ENCODE results near the gene SHC2. TPM values are rescaled to one million over a fixed set of nuclear protein-coding genes. Genes with fewer than 3 reads are reported as not detected.

SHC2 gene
- total RNA-seq, 1 experiment from 2014 or later, result not detected

- no peak for DNase-seq (ENCODE audit: low read depth in 1 of 2, low spot score in 2 of 2)
- Histone ChIP-seq H3K27me3 (replicated peaks) (peaks cover 20% of the 10 kb centered on the region), H3K27ac (no peak within 1 kb of the TSS), H3K4me3 (no peak within 1 kb of the TSS), H3K9me3 (replicated peaks) (no peaks in the 10 kb centered on the region), H3K36me3 (no peaks in the 10 kb centered on the region), H3K4me1 (replicated peaks) (no peaks in the 10 kb centered on the region)
Observed at GRCh38 chr19:496112-496665, 35.4 kb upstream of the SHC2 start, which contains the start of gene MADCAM1. TSS of gene MADCAM1 (plus strand) at chr19:496486. CDS start at chr19:496500, 14 bp downstream.

- Histone ChIP-seq H3K9me3 (replicated peaks) (no peaks in the 10 kb centered on the region), H3K27me3 (replicated peaks) (peaks cover 20% of the 10 kb centered on the region), H3K4me3 (no peak overlapping the region), H3K4me1 (replicated peaks) (no peaks in the 10 kb centered on the region), H3K27ac (no peak overlapping the region), H3K36me3 (no peaks in the 10 kb centered on the region)
- peak; percentile 42 to 46 for DNase-seq (ENCODE audit: low read depth in 1 of 2, low spot score in 2 of 2)
Observed at GRCh38 chr19:495402-496111, 34.7 kb upstream of the SHC2 start.

GRCh38 chr19:495081-495401, 34.2 kb upstream of the SHC2 start:
- DNase-seq (ENCODE audit: low read depth in 1 of 2, low spot score in 2 of 2), result no peak
- Histone ChIP-seq H3K9me3 (replicated peaks) (no peaks in the 10 kb centered on the region), H3K36me3 (no peaks in the 10 kb centered on the region), H3K4me3 (no peak overlapping the region), H3K27me3 (replicated peaks) (peaks cover 20% of the 10 kb centered on the region), H3K27ac (no peak overlapping the region), H3K4me1 (replicated peaks) (no peaks in the 10 kb centered on the region)

- no peaks in the 10 kb centered on the region for H3K9me3 ChIP-seq (replicated peaks)
- no peak overlapping the region for H3K4me3 ChIP-seq
- DNase-seq (ENCODE audit: low read depth in 1 of 2, low spot score in 2 of 2), result peak in 1 of 2 experiments; percentile 46
- H3K27ac ChIP-seq, result no peak overlapping the region
- H3K4me1 ChIP-seq (replicated peaks), result peaks cover 4% of the 10 kb centered on the region
- H3K36me3 ChIP-seq, result no peaks in the 10 kb centered on the region
- H3K27me3 ChIP-seq (replicated peaks), result peaks cover 20% of the 10 kb centered on the region
Observed at GRCh38 chr19:494171-495080, 33.6 kb upstream of the SHC2 start.

GRCh38 chr19:493391-494170, 32.7 kb upstream of the SHC2 start:
- Histone ChIP-seq H3K27me3 (replicated peaks) (peaks cover 20% of the 10 kb centered on the region), H3K4me3 (no peak overlapping the region), H3K36me3 (peaks cover 3% of the 10 kb centered on the region), H3K27ac (no peak overlapping the region), H3K4me1 (replicated peaks) (peaks cover 6% of the 10 kb centered on the region), H3K9me3 (replicated peaks) (no peaks in the 10 kb centered on the region)
- DNase-seq (ENCODE audit: low read depth in 1 of 2, low spot score in 2 of 2), result no peak

GRCh38 chr19:492091-492531, 31.3 kb upstream of the SHC2 start:
- Histone ChIP-seq H3K4me3 (no peak overlapping the region), H3K36me3 (peaks cover 5% of the 10 kb centered on the region)
- no peak for DNase-seq (ENCODE audit: low read depth in 1 of 2, low spot score in 2 of 2)

GRCh38 chr19:491146-491741, 30.4 kb upstream of the SHC2 start:
- Histone ChIP-seq H3K36me3 (peaks cover 5% of the 10 kb centered on the region), H3K27me3 (replicated peaks) (peaks cover 9% of the 10 kb centered on the region), H3K9me3 (replicated peaks) (no peaks in the 10 kb centered on the region), H3K4me1 (replicated peaks) (peaks cover 10% of the 10 kb centered on the region), H3K4me3 (no peak overlapping the region), H3K27ac (no peak overlapping the region)
- no peak for DNase-seq (ENCODE audit: low read depth in 1 of 2, low spot score in 2 of 2)

More at GRCh38 chr19:492091-492531, 31.3 kb upstream of the SHC2 start:
- Histone ChIP-seq H3K4me1 (replicated peaks) (peaks cover 10% of the 10 kb centered on the region), H3K9me3 (replicated peaks) (no peaks in the 10 kb centered on the region), H3K27me3 (replicated peaks) (peaks cover 10% of the 10 kb centered on the region), H3K27ac (no peak overlapping the region)

- peak in 1 of 2 experiments; percentile 44 for DNase-seq (ENCODE audit: low read depth in 1 of 2, low spot score in 2 of 2)
- H3K27me3 ChIP-seq (replicated peaks), result peaks cover 13% of the 10 kb centered on the region
- H3K9me3 ChIP-seq (replicated peaks), result no peaks in the 10 kb centered on the region
- H3K36me3 ChIP-seq, result peaks cover 5% of the 10 kb centered on the region
- H3K4me1 ChIP-seq (replicated peaks), result peaks cover 15% of the 10 kb centered on the region
- H3K27ac ChIP-seq, result no peak overlapping the region
- H3K4me3 ChIP-seq, result peak overlapping the region; percentile 90
Observed at GRCh38 chr19:489418-490196, 28.8 kb upstream of the SHC2 start.

- Histone ChIP-seq H3K27me3 (replicated peaks) (peaks cover 13% of the 10 kb centered on the region), H3K4me3 (peak overlapping the region; percentile 90), H3K9me3 (replicated peaks) (no peaks in the 10 kb centered on the region), H3K4me1 (replicated peaks) (peaks cover 15% of the 10 kb centered on the region), H3K36me3 (peaks cover 5% of the 10 kb centered on the region), H3K27ac (peak overlapping the region; percentile 80)
- peak; percentile 82 to 93 for DNase-seq (ENCODE audit: low read depth in 1 of 2, low spot score in 2 of 2)
Observed at GRCh38 chr19:488505-489417, 27.9 kb upstream of the SHC2 start.

GRCh38 chr19:485583-486236, 24.9 kb upstream of the SHC2 start:
- H3K27ac ChIP-seq, result no peak overlapping the region
- no peak overlapping the region for H3K4me3 ChIP-seq
- H3K4me1 ChIP-seq (replicated peaks), result peaks cover 15% of the 10 kb centered on the region
- H3K36me3 ChIP-seq, result peaks cover 5% of the 10 kb centered on the region
- DNase-seq (ENCODE audit: low read depth in 1 of 2, low spot score in 2 of 2), result no peak
- peaks cover 13% of the 10 kb centered on the region for H3K27me3 ChIP-seq (replicated peaks)
- no peaks in the 10 kb centered on the region for H3K9me3 ChIP-seq (replicated peaks)

- H3K4me1 ChIP-seq (replicated peaks), result peaks cover 16% of the 10 kb centered on the region
- H3K36me3 ChIP-seq, result peaks cover 5% of the 10 kb centered on the region
- H3K9me3 ChIP-seq (replicated peaks), result no peaks in the 10 kb centered on the region
- no peak overlapping the region for H3K4me3 ChIP-seq
- H3K27me3 ChIP-seq (replicated peaks), result peaks cover 13% of the 10 kb centered on the region
- no peak for DNase-seq (ENCODE audit: low read depth in 1 of 2, low spot score in 2 of 2)
- H3K27ac ChIP-seq, result no peak overlapping the region
Observed at GRCh38 chr19:485077-485476, 24.2 kb upstream of the SHC2 start.
